SK-N-SH (cell line): ENCODE results near the gene NR6A1.

Source experiments
- CTCF ChIP-seq: fragments of 200-600 bp; sonication (generic); IDR thresholded peaks from 2 replicates; pipeline ENCODE4 v1.6.1; 2017; ENCODE audit warnings: antibody characterized with exemption, mild to moderate bottlenecking, moderate library complexity
- EZH2phosphoT487 ChIP-seq: fragments of 200-600 bp; sonication (generic); IDR thresholded peaks from 2 replicates; pipeline ENCODE4 v1.6.1; 2017; ENCODE audit warnings: low read depth, mixed run types, mild to moderate bottlenecking, antibody characterized with exemption, moderate library complexity, borderline replicate concordance
- FOXM1 ChIP-seq: IDR thresholded peaks from 2 replicates; pipeline ENCODE4 v1.4.0; 2012; ENCODE audit warnings: low read depth, mild to moderate bottlenecking
- MAX ChIP-seq: IDR thresholded peaks from 2 replicates; pipeline ENCODE4 v1.4.0; 2012; ENCODE audit warnings: low read depth
- RFX5 ChIP-seq: IDR thresholded peaks from 2 replicates; pipeline ENCODE4 v1.6.1; 2012; ENCODE audit warnings: mild to moderate bottlenecking, improper control_type of control experiment, low read length

- TF ChIP-seq RFX5 (no peak), MAX (no peak), FOXM1 (no peak), EZH2phosphoT487 (no peak), CTCF (no peak)
Measured at GRCh38 chr9:124594225-124594624, 176.9 kb downstream of the NR6A1 start.
